ENCODE data around the gene MRC2. TPM values are rescaled to one million over a fixed set of nuclear protein-coding genes. Genes with fewer than 3 reads are reported as not detected.

The MRC2 gene
- polyA plus RNA-seq, 3 donors: 0.04 TPM; not detected in 2

DNA sequence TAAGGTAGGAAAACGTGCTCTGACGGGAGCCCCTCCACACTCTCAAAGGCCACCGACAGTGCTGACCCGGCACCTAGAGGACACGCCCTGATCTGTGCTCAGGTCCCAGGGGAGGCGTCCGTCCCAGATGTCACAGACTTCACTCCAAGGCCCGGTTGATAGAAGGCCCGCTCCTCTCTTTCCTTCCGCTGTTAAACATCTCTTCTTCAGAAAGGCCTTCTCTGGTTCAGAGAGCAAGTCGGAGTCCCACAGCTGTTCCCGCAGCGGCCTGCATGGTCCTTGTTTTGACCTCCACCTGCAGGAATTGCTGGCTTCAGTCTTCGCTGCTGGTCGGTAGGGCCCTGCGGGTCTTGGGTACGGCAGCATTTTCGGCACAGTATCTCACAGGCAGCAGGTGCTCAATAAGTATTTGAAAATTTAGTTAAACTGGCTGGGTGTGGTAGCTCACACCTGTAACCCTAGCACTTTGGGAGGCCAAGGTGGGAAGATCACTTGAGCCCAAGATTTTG lies 88.5 kb downstream of the MRC2 start:
- H3K4me3 Mint-ChIP-seq: no peak overlapping the region
- peaks cover 7 to 8% (median 7%) of the 10 kb centered on the region in 3 donors for H3K27me3 Mint-ChIP-seq (ENCODE audit: low read depth in 3 of 3)
- DNase-seq: no peak
- Histone ChIP-seq H4K20me1 (ENCODE audit: insufficient read depth, low read length) (no peaks in the 10 kb centered on the region), H3K4me3 (replicated peaks in 1 of 3; ENCODE audit: low read depth in 2 of 3, low read length in 3 of 3) (no peak overlapping the region), H3K36me3 (replicated peaks in 1 of 2; ENCODE audit: control insufficient read depth in 1 of 2, insufficient read depth in 2 of 2, low read length in 2 of 2) (no peaks in the 10 kb centered on the region), H3K27me3 (ENCODE audit: control insufficient read depth in 2 of 2, insufficient read depth in 2 of 2, low read length in 2 of 2) (no peaks in the 10 kb centered on the region), H3K4me2 (replicated peaks; ENCODE audit: extremely low read depth, low read length, poor library complexity, severe bottlenecking) (no peak overlapping the region), H3K9me3 (replicated peaks in 1 of 2; ENCODE audit: control insufficient read depth in 1 of 2, insufficient read depth in 1 of 2, low read length in 2 of 2) (no peaks in the 10 kb centered on the region), H2AFZ (ENCODE audit: insufficient read depth, low read depth, low read length, poor library complexity, severe bottlenecking) (no peak overlapping the region), H3K9ac (ENCODE audit: insufficient read depth, low read length, poor library complexity, severe bottlenecking) (no peak overlapping the region), H3K79me2 (ENCODE audit: insufficient read depth, low read length) (no peaks in the 10 kb centered on the region), H3K4me1 (ENCODE audit: control insufficient read depth in 1 of 2, insufficient read depth in 2 of 2, low read length in 2 of 2) (no peaks in the 10 kb centered on the region), H3K27ac (ENCODE audit: low read depth in 1 of 2, low read length in 2 of 2) (no peak overlapping the region)
- no peaks in the 10 kb centered on the region for H3K4me1 Mint-ChIP-seq
- intact Hi-C loops (cut with micrococcal nuclease): no loop called here
- H3K27ac Mint-ChIP-seq: no peak overlapping the region
- no peaks in the 10 kb centered on the region for H3K36me3 Mint-ChIP-seq
- no peaks in the 10 kb centered on the region for H3K9me3 Mint-ChIP-seq
- TF ChIP-seq, protein P1, sequence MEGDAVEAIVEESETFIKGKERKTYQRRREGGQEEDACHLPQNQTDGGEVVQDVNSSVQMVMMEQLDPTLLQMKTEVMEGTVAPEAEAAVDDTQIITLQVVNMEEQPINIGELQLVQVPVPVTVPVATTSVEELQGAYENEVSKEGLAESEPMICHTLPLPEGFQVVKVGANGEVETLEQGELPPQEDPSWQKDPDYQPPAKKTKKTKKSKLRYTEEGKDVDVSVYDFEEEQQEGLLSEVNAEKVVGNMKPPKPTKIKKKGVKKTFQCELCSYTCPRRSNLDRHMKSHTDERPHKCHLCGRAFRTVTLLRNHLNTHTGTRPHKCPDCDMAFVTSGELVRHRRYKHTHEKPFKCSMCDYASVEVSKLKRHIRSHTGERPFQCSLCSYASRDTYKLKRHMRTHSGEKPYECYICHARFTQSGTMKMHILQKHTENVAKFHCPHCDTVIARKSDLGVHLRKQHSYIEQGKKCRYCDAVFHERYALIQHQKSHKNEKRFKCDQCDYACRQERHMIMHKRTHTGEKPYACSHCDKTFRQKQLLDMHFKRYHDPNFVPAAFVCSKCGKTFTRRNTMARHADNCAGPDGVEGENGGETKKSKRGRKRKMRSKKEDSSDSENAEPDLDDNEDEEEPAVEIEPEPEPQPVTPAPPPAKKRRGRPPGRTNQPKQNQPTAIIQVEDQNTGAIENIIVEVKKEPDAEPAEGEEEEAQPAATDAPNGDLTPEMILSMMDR (IDR thresholded peaks at IDR 0.05): no peak
- WGBS (ENCODE audit: insufficient coverage): 95% methylated on average over 16 of the region's 18 CpGs

DNA sequence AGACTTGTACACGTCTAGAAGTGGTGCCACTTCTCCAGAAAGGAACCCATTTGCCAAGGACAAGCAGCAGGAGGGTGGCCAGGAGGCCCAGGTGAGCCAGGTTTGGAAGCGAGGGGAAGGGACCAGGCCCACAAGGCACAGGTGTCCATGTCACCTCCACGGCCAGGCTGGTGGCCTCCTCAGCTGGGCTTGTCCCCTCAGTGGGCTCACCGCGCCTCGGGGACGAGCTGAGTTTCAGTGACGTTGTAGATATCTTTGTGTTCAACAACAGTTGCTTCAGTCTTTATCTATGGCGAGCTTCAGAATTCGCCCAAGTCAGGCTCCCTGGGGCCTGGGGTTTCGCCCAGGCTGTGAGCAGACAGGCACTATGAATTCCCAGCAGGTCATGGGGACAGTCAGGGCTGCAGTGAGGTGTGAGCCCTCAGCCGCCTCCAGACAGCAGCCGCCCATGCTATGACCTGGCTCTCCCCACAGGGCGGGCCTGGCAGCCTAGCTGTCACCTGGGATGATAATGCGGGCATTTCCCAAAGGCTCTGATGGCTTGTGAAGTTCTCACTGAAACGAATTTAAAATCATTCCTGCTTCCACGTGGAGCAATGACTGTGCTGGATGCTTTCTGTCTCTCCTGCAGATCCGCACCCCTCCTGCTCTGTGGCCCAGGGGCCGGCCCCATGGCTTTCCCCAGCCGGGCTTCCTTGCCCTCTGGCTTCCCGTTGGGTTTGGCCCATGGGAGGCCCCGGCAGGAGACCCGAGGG lies 89.5 kb downstream of the MRC2 start:
- no peaks in the 10 kb centered on the region for H3K4me1 Mint-ChIP-seq
- H3K27ac ChIP-seq (ENCODE audit: low read depth in 1 of 2, low read length in 2 of 2): no peak overlapping the region
- 96% methylated on average over 21 of the region's 23 CpGs for WGBS (ENCODE audit: insufficient coverage)
- H3K27me3 Mint-ChIP-seq (ENCODE audit: low read depth in 3 of 3): peaks cover 2 to 6% (median 5%) of the 10 kb centered on the region in 3 donors
- H3K4me2 ChIP-seq (replicated peaks; ENCODE audit: extremely low read depth, low read length, poor library complexity, severe bottlenecking): no peak overlapping the region
- no peaks in the 10 kb centered on the region for H3K36me3 Mint-ChIP-seq
- intact Hi-C loops (cut with micrococcal nuclease): no loop called here
- no peak overlapping the region for H3K4me3 Mint-ChIP-seq
- TF ChIP-seq, protein P1 (IDR thresholded peaks at IDR 0.05): no peak
- no peaks in the 10 kb centered on the region for H3K9me3 Mint-ChIP-seq
- no peak for DNase-seq
- H3K36me3 ChIP-seq (replicated peaks in 1 of 2; ENCODE audit: control insufficient read depth in 1 of 2, insufficient read depth in 2 of 2, low read length in 2 of 2): no peaks in the 10 kb centered on the region
- H2AFZ ChIP-seq (ENCODE audit: insufficient read depth, low read depth, low read length, poor library complexity, severe bottlenecking): no peak overlapping the region
- H3K27ac Mint-ChIP-seq: no peak overlapping the region
- H3K4me1 ChIP-seq (ENCODE audit: control insufficient read depth in 1 of 2, insufficient read depth in 2 of 2, low read length in 2 of 2): no peaks in the 10 kb centered on the region
- H3K9me3 ChIP-seq (replicated peaks in 1 of 2; ENCODE audit: control insufficient read depth in 1 of 2, insufficient read depth in 1 of 2, low read length in 2 of 2): no peaks in the 10 kb centered on the region
- no peak overlapping the region for H3K4me3 ChIP-seq (replicated peaks in 1 of 3; ENCODE audit: low read depth in 2 of 3, low read length in 3 of 3)
- H3K79me2 ChIP-seq (ENCODE audit: insufficient read depth, low read length): no peaks in the 10 kb centered on the region
- no peaks in the 10 kb centered on the region for H4K20me1 ChIP-seq (ENCODE audit: insufficient read depth, low read length)
- no peak overlapping the region for H3K9ac ChIP-seq (ENCODE audit: insufficient read depth, low read length, poor library complexity, severe bottlenecking)
- no peaks in the 10 kb centered on the region for H3K27me3 ChIP-seq (ENCODE audit: control insufficient read depth in 2 of 2, insufficient read depth in 2 of 2, low read length in 2 of 2)
